ENCODE measurements around the gene KNDC1. TPM values are rescaled to one million over a fixed set of nuclear protein-coding genes. Genes with fewer than 3 reads are reported as not detected.

KNDC1 gene
- total and polyA plus RNA-seq, 8 donors: 0.05 to 1.7 (median 0.58) TPM; not detected in 1

DNA sequence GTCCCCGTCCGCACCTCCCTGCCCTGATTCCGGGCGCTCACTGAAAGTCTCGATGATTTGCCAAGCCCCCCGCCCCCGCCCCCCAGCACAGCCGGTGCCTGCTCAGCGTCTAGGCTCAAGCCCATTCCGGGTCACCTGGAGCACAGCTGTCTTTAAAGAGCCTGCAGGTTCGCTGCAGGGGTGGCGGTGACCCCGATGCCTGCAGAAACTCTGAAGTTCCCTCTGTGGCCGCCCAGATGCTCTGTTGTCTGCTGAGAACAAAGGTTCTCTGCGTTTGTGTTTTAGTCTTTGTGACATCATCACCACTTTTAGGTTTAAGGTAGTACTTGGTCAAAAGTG lies 78.4 kb downstream of the KNDC1 start:
- no peak for DNase-seq
- WGBS, 5 donors: 31 to 43% (median 36%) methylated on average over 15 of the region's 15 CpGs
- H3K27ac ChIP-seq: no peak overlapping the region
- H3K4me1 ChIP-seq: peaks cover 13 to 44% (median 31%) of the 10 kb centered on the region in 4 donors
- intact Hi-C loops (cut with DNase I; ENCODE audit: low total_unique reads): no loop called here
- peaks cover 43 to 100% (median 83%) of the 10 kb centered on the region in 3 donors for H3K27me3 ChIP-seq
- no peaks in the 10 kb centered on the region for H3K36me3 ChIP-seq
- no peaks in the 10 kb centered on the region for H3K9me3 ChIP-seq
- TF ChIP-seq, protein P1, sequence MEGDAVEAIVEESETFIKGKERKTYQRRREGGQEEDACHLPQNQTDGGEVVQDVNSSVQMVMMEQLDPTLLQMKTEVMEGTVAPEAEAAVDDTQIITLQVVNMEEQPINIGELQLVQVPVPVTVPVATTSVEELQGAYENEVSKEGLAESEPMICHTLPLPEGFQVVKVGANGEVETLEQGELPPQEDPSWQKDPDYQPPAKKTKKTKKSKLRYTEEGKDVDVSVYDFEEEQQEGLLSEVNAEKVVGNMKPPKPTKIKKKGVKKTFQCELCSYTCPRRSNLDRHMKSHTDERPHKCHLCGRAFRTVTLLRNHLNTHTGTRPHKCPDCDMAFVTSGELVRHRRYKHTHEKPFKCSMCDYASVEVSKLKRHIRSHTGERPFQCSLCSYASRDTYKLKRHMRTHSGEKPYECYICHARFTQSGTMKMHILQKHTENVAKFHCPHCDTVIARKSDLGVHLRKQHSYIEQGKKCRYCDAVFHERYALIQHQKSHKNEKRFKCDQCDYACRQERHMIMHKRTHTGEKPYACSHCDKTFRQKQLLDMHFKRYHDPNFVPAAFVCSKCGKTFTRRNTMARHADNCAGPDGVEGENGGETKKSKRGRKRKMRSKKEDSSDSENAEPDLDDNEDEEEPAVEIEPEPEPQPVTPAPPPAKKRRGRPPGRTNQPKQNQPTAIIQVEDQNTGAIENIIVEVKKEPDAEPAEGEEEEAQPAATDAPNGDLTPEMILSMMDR (IDR thresholded peaks at IDR 0.05): no peak
- TF ChIP-seq EP300 (IDR thresholded peaks at IDR 0.05) (no peak), POLR2AphosphoS5 (IDR thresholded peaks at IDR 0.05) (no peak), POLR2A (IDR thresholded peaks at IDR 0.05) (no peak)
- H3K4me3 ChIP-seq: no peak overlapping the region

DNA sequence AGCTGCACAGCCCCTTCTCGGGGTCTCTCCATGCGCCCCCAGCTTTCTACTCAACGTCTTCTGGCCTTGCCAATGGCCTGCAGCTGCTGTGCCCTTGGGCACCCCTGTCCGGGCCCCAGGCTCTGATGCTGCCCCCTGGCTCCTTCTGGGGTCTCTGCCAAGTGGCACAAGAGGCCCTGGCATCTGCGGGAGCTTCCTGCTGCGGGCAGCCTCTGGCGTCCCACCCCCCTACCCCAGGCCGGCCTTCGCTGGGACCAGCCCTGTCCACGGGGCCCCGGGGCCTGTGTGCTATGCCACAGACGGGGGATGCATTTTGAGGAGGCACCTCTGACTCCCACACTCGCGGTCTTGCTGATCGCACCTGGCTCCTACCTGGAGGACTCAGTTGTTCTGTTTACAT lies 80.0 kb downstream of the KNDC1 start:
- intact Hi-C loops (cut with DNase I; ENCODE audit: low total_unique reads): no loop called here
- Histone ChIP-seq H3K27me3 (peaks cover 43 to 100% (median 78%) of the 10 kb centered on the region in 3 donors), H3K36me3 (no peaks in the 10 kb centered on the region), H3K27ac (no peak overlapping the region), H3K9me3 (no peaks in the 10 kb centered on the region), H3K4me3 (no peak overlapping the region), H3K4me1 (peaks cover 13 to 44% (median 31%) of the 10 kb centered on the region in 4 donors)
- DNase-seq: no peak
- 72 to 94% (median 75%) methylated on average over 9 to 15 of the region's 15 CpGs for WGBS, 5 donors
- TF ChIP-seq, protein P1 (IDR thresholded peaks at IDR 0.05): no peak
- TF ChIP-seq POLR2A (IDR thresholded peaks at IDR 0.05): no peak

DNA sequence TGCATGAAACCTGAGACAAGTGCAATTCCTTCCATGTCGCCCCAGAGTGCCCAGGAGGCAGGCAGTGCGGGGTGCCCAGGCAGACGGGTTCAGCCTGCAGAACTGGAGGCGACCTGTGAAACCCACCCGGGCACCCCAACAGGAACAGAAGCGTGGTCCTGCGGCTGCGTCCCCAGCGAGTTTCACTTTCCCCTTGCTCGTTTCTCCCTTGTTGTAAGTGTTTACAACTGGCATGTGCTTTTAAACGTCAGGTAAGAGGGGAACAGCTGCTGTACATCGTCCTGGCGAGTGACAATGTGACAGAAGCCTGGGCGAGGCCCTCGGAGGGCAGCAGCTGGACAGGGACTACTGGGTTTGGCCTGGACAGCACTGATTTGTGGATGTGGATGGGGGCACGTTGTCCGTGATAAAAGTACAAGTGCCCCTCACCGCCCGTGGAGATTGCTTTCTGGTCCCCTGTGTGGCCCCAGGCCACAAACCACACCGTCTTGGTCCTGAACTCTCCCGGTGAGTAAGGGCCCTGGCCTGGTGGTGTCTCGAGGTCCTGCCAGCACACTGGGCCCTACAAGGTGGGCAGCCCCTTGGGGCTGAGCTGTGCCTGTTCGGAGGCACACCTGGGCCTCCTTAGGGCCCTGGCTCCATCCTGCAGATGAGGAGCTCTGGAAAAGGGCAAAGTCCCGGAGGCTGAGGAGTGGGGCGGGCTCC lies 81.6 kb downstream of the KNDC1 start:
- intact Hi-C loops (cut with DNase I; ENCODE audit: low total_unique reads): no loop called here
- DNase-seq: no peak
- H3K9me3 ChIP-seq: no peaks in the 10 kb centered on the region
- no peaks in the 10 kb centered on the region for H3K36me3 ChIP-seq
- H3K27ac ChIP-seq: no peak overlapping the region
- TF ChIP-seq, protein P1 (IDR thresholded peaks at IDR 0.05): no peak
- TF ChIP-seq POLR2A (IDR thresholded peaks at IDR 0.05): no peak
- no peak for TF ChIP-seq EP300 (IDR thresholded peaks at IDR 0.05)
- H3K27me3 ChIP-seq: peaks cover 28 to 100% (median 75%) of the 10 kb centered on the region in 3 donors
- peaks cover 5 to 37% (median 22%) of the 10 kb centered on the region in 4 donors for H3K4me1 ChIP-seq
- peak overlapping the region in 3 of 4 donors; percentile 7 to 43 (median 23) for H3K4me3 ChIP-seq
- WGBS, 5 donors: 44 to 70% (median 55%) methylated on average over 21 to 25 of the region's 25 CpGs

DNA sequence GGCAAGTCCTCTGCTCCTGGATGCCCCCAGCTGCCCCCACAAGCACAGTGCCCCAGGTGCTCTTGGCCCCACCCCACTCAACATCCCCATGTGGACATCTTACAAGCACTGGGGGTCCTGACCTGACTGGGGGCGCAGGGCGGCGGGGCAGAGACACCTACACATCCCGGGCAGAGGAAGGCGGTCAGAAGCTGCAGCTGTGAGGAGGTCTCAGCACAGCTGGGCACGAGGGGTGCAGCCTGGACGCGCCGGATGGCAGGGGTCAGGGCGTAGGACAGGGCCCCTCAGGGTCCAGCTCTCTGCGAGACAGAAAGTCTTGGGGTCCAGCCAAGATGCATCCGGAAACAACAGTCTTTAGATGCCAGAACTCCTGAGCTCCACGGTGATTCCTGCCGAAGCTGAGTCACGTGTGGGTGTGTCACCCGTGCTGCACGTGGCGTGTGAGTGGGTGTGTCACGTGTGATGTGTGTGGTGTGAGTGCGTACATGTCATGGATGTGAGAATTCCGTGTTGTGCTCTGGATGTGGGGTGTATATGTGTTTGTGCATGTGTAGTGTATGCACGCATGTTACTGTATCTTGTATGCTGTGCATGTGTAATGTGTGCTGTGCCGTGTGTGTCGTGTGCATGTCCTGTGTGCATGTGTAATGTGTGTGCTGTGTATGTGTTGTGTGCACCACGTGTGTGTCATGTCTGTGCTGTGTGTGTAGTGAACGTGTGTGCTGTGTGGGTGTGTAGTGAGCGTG lies 82.8 kb downstream of the KNDC1 start:
- Histone ChIP-seq H3K36me3 (no peaks in the 10 kb centered on the region), H3K4me1 (peaks cover 0 to 26% (median 11%) of the 10 kb centered on the region in 4 donors), H3K9me3 (no peaks in the 10 kb centered on the region), H3K4me3 (no peak overlapping the region), H3K27me3 (peaks cover 20 to 100% (median 67%) of the 10 kb centered on the region in 3 donors), H3K27ac (no peak overlapping the region)
- intact Hi-C loops (cut with DNase I; ENCODE audit: low total_unique reads): no loop called here
- 72 to 78% (median 77%) methylated on average over 19 to 27 of the region's 27 CpGs for WGBS, 5 donors
- no peak for DNase-seq
- TF ChIP-seq POLR2A (IDR thresholded peaks at IDR 0.05) (no peak), POLR2AphosphoS5 (IDR thresholded peaks at IDR 0.05) (no peak), EP300 (IDR thresholded peaks at IDR 0.05) (no peak)
- TF ChIP-seq, protein P1 (IDR thresholded peaks at IDR 0.05): no peak
